GM18907 (cell line): ENCODE data around the gene ITGB3.
"Not testable (repeated sequence)": the region's sequence is repeated elsewhere in the genome, so short reads cannot be mapped to it uniquely, and the experiment has no call there.

ENCODE experiments used
- ATAC-seq: cut with Tn5 transposase; IDR thresholded peaks from one replicate; pipeline ENCODE4 v1.9.1; 2021; ENCODE audit warnings: mild to moderate bottlenecking, moderate library complexity; ENCODE audit not compliant: unreplicated experiment

ITGB3 gene

DNA sequence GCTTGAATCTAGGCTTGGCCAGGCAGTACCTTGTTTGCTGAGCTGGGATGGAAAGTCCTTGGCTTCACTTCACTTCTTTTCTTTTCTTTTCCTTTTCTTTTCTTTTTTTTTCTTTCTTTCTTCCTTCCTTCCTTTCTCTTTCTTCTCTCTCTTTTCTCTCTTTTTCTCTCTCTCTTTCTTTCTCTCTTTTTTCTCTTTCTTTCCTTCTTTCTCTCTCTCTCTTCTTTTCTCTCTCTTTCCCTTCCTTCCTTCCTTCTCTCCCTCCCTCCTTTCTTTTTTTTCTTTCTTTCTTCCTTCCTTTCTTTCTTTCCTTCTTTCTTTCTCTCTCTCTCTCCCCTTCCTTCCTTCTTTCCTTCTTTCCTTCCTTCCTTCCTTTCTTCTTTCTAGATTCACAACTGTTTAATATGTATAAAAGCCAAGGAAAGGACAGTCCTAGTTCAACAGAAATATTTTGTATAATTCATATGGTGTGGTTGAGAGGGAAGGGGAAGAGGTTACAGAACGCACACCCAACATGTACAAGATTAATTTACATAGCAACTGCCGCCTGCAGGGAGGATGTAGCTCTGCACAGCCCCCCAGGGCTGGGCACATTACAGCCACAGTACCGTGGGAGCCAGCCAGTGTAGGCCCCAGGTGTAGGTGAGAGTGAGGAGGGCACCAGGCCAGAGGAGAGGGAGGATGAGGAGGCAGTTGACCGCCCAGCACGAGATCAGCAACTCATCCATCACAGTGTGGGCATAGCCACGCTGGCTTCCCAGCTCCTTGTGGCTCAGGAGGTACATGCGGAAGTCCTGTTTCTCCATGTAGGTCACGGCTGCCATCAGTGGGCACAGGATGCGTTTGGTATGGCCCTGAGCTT, 9.7 kb upstream of the ITGB3 start:
- ATAC-seq: no peak

DNA sequence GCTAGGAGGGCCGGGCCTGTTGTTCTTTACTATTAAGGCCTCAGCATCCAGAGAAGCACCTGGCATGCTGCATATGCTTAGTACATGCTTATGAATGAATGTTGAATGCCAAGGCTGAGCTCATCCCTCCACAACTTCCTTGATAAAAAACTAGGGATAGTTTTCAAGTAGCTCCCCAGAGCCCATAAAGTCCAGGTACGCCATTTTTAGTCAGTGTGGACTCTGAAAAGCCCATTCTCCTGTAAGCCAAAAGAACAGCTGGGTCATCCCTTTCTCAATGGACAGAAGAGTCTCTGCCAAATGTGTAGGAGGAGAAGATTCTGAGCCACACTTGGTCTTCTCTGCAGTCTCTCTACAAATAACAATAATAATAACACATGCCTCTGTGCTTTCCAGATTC, 8.9 kb upstream of the ITGB3 start:
- ATAC-seq: no peak

DNA sequence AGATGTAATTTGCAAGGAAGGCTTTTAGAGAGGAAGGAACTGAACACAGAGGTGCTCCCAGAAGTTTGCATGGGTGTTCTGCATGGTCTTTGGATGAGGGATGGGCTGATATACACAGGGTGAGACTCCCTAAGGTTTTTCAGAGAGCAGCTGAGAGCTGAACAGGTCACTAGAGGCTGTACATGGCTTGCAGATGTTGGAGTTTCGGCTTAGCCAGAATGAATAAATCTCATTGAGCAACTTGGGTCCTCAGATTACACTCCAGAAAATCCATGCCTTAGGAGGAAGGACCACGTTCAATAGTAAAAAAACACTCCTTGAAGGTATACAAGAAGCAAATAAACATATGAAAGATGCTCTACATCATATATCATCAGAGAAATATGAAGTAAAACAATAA, 7.5 kb upstream of the ITGB3 start:
- ATAC-seq: no peak

DNA sequence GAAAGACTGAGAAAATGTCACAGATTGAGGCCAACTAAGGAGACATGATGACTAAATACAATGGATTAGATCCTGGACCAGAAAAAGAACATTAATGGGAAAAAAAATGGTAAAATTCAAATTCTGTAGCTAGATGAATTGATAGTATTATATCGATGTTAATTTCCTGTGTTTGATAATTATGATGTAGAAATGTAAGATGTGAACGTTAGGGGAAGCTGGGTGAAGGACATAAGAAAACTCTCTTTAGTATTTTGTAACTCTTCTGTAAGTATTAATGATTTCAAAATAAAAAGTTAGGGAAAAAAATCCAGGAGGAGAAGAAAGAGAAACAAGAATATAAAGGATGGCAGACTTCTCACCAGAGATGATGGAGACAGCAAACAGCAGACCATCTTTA, 2.8 kb upstream of the ITGB3 start:
- no peak for ATAC-seq

DNA sequence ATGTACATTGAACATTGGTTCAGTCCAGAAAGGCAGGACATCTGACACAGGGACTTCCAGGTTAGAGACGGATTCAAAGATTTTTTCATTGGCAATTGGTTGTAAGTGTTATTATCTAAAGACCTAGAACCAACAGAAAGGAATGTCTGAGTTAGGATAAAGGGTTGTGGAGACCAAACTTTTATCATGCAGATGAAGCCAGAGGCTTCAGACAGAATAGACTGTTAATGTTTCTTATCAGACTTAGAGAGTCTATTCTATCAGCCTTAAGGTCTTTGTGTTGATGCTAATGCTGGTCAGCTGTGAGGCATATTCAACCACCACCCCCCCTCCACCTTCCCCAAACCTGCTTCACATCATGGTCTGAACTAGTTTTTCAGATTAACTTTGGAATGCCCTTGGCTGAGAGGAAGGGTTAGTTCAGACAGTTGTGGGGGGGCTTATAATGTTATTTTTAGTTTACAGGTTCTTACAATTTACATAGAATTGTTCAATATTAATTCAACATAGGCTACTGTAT, 2.1 kb upstream of the ITGB3 start:
- ATAC-seq: no peak

DNA sequence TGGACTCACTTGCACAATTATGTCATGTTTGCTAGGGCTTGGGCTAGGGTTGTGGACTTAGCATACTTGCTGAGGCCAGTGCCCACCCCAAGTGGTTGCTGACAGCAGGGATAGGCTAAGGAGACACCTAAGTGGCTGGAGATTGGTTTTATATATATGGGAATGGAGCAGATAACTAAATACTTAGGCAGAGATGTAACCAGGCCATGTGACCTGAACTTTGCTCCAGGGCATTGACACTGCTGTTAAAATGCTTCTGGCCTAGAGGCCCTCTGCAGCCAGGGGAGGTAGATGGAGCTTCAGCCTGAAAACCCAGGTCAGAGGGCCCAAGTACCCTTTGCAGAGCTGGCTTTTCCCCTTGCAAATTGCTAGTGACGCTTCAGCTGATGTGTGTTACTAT, 1.4 kb upstream of the ITGB3 start:
- ATAC-seq: no peak

DNA sequence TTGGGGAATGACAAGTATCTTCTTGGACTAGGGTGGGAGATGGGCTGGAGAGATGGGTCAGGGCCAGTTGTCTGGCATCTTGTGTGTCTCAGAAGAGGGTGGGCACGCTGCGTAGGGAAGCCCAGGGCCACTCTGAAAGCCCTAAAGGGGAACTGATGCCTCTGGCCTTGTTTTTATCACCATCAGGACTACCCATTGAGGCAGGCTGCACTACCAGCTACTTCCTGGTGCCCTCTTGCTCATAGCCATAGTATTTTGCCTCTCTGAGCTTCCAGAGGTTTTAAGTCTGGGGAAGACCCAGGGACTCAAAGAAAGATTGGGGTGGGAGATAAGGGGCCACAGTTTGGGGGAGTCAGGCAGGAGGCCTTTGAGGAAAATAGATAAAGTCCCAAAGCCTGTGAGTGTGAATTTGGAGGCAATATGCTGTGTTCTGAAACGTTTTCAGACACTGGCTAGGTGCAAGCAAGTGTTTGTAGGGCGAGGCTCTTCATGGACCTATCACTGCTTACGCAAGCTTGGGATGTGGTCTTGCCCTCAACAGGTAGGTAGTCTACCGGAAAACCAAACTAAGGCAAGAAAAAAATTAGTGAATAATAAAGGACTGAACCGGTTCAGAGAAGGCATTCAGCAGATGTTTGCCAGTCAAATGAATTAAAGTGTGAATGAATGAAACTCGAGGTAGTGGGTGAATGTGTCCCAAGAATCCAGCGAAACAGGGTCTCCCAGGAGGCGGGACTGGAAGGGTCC, 688 bp upstream of the ITGB3 start:
- no peak for ATAC-seq

DNA sequence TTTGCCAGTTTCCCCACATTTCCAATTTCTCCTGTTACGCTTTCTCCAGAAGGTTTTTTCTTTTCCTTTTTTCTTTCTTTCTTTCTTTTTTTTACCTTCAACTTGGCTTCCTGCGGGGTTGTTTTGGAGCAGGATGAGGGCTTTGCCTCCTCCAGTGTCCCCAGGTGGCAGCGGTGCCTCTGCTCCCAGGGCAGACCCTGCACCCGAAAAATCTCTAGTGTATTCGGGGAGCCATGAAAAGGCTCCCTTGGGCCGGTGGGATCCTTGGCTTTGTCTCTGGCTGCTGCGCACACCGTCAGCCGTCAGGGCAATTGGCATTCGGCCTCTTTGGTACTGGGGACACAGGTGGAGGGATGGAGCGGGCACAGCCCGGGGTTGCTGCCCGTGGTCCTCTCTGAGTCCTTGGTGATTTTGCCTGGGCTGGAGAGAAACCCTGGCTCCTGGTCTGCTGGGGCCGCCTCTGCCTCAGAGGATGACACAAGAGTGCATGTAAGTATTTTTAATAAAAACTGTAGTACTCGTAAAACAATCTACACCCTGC, 846 bp downstream of the ITGB3 start:
- peak; percentile 17 for ATAC-seq

DNA sequence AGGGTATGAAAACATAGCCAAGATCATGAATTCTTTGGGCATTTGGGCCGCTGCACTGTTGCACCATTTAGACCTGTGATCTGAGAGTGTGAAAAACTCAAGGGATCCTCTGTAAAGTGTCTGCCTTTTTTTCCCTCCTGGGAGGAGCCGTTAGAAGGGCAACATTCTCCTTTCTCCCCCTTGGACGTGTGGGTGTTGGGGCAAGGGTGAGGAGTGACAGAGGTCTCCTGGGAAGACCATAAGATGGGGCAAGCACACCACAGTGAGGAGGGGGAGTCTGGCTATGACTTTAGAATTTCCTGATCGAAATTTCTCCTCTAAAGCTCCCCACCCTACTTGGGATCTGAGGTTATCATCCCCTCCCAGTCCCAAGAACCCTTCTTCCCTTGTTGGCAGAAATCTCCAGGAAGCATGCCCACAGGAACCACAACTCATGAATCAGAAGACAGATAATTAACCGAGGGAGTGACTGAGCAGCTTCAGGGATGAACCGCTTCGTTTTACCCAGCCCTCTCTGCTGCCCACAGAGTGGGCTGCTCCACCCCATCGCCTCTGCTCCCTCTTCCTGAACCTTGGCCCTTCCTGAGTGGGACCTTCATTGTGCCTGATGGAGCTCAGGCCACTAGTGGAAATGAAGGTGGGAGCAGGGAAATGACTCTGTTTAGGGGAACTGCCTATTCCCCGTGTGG, 4.2 kb downstream of the ITGB3 start:
- ATAC-seq: no peak

DNA sequence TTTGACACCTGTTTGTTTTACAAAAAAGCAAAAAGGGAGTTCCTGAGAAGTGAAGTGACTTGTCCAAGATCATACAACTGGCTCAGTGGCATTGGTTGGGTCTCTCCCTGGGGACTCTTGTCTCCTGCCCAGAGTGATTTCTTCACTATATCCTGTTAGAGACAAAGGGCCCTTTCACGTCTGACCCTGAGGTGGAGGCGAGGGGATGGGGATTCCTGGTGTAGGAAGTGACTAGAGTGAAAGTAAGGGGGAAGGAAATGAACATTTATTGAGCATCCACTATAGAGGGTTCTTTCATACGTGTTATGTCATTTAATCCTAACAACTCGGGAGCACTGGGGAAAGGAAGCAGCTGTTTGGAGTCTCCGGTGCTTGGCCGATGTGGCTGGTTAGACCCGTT, 9.0 kb downstream of the ITGB3 start:
- no peak for ATAC-seq

DNA sequence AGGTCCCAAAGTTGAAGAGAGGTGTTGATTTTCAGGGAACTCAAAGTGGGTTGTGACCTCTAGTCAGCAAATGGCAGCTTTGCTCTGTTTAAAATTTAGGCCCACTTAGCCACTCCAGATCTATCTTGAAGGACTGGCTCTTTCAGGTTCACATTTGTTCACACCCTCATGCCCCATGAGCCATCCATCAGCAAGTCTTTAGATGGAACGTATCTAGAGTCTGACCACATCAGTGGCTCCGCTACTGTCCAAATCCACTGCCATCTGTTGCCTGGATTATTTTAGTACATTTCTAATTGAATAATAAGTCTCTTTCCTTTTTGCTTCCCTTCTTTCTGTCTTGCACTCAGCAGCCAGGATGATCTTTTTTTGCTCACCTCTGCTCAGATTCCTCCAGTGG, 10.5 kb downstream of the ITGB3 start:
- ATAC-seq: no peak

DNA sequence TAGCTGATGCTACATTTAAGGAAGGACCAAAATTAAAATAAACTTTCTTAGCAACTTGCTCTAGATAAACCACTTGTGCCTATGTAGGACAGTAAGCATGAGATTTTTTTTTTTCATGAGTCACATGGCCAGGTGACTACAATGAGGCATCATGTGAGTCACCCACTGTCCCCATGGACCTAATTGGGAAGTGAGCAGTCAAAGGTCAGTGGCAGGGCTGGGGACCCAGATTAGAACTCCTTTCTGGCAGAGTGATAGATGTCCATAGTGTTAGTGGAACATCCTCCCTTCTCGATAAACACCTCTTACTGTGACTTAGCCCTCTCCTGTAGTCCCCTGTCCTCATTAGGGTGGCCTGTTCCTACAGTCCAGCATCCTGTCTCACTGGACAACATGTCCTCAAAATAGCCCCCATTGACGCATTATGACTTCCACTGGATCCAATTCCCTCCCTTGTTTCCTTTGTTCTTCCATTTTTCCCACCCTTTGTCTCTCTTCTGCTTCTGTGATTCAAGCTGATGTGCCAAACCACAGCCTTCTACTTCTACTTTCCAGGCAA, 12.4 kb downstream of the ITGB3 start:
- ATAC-seq: no peak

DNA sequence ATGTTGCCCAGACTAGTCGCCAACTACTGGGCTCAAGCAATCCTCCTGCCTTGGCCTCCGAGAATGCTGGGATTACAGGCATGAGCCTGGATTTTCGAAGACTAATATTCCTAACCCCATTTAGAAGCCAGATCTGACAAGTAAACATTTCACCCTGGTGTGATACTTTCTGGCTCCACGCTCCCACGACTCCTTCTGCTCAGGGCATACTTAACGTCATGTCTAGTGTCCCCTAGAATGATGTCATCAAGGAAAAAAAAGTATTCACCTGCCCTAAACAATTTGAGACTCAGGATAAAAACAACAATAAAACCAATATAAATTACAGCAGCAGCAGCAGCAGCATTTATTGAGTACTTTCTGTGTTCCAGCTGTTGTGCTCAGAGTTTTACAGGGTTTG, 13.2 kb downstream of the ITGB3 start:
- no peak for ATAC-seq

DNA sequence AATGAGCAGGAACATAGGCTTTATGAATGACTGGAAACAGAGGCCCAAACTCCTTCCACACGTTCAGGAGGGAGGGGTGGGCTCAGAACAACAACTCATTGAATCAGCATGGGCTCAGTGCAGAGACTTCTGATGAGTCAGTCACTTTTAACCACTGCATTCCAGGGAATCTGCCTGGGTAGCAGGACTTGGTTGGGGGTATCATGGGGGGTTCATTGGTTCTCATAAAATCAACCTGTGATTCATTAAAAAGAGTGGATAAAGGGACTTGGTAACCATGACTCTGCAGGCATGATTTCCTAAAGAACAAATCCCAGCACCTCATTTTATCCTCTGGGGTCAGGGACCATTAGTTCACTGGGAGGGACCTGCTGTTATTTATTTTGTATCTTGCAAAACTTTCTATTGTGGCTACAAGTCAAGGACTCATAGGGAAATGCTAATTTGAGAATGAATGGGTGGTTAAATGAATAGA, 13.8 kb downstream of the ITGB3 start:
- ATAC-seq: no peak

DNA sequence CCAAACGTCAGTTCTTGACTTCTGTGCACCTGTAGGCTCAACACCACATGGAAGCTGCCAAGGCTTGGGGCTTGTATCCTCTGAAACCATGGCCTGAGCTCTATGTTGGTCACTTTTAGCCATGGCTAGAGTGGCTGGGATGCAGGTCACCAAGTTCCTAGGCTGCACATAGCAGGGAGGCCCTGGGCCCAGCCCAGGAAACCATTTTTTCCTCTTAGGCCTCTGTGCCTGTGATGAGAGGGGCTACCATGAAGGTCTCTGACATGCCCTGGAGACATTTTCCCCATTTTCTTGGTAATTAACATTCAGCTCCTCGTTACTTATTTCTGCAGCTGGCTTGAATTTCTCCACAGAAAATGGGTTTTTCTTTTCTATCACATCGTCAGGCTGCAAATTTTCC, 15.3 kb downstream of the ITGB3 start:
- ATAC-seq: not testable (repeated sequence)

DNA sequence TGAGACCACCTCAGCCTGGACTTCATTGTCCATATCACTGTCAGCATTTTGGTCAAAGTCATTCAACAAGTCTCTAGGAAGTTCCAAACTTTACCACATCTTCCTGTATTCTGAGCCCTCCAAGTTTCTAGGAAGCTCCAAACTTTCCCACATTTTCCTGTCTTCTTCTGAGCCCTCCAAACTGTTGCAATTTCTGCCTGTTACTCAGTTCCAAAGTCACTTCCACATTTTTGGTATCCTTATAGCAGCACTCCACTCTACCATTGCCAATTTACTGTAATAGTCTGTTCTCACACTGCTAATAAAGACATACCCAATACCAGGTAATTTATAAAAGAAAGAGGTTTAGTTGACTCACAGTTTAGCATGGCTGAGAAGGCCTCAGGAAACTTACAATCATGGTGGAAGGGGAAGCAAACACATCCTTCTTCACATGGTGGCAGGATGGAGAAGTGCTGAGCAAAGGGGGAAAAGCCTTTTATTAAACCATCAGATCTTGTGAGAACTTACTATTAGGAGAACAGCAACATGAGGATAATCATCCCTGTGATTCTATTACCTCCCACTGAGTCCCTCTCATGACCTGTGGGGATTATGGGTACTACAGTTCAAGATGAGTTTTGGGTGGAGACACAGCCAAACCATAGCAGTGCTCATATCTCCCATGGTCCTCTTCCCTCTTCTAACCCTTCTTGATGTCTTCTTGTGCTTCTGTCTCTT, 16.1 kb downstream of the ITGB3 start:
- not testable (repeated sequence) for ATAC-seq

DNA sequence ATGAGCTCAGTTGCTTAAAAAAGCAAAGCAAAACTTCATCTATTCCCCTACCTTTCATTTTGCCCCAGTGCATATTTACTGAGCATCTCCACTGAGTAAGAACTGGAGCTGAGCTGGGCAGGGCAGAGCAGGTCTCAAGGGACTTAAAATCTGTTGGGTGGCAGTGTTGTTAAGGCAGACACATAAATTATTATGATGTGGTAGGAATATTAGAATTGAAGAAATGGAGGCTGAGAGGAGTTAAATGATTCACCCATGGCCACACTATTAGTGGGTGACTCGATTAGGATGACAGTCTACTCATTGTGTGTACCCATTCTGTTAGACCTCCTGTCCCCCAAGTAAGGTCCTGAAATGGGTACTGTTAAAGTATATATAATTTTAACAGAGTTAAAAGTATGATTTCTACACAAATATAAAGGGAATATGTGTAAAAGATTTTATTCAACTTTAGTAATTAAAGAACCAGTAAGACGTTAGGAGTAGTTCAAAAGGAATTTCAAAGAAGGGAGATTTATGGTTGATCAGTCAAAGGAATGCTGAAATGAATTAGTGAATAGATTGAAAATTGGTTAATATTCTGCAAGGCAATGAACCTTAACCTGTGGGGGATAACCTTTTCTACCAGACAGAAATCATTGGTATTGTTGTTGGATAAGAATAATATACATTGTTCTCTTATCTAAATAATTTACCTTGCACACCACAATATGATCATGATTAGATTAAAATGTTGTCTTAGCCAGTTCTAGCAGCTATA, 17.5 kb downstream of the ITGB3 start:
- no peak for ATAC-seq

DNA sequence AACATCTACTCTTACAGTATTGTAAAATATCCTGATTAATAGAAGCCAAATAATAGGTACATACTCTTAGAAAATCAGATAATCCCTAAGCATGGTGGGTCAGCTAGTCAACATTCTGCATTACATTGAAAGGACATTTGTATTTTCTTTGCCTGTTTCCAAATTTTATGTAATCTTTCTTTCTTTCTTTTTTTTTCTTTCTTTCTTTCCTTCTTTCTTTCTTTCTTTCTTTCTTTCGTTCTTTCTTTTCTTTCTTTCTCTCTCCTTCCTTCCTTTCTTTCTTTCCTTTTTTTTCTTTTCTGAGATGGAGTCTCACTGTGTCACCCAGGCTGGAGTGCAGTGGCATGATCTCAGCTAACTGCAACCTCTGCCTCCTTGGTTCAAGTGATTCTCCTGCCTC, 18.9 kb downstream of the ITGB3 start:
- ATAC-seq: no peak

DNA sequence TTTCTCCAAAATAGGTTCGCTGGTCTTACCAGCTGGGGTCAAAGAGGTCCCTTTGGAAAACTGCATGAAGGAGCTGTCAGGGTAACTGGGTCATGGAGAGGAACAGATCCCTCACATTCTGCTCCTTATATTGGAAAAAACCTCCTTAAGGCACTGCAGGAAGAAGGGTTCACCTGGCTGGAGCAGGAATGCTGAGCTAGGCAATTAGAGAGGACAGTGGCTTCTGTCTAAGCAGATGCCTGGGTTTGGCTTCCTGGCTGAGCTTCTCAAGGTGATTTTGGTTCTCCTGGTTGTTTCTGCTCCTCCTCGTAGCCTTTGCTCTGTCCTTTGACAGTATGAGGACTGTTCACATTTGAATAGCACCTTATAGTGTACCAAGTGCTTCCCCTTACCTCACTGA, 19.6 kb downstream of the ITGB3 start:
- no peak for ATAC-seq
